ENCODE data around the gene HLA-DPB1.

Gene HLA-DPB1

DNA sequence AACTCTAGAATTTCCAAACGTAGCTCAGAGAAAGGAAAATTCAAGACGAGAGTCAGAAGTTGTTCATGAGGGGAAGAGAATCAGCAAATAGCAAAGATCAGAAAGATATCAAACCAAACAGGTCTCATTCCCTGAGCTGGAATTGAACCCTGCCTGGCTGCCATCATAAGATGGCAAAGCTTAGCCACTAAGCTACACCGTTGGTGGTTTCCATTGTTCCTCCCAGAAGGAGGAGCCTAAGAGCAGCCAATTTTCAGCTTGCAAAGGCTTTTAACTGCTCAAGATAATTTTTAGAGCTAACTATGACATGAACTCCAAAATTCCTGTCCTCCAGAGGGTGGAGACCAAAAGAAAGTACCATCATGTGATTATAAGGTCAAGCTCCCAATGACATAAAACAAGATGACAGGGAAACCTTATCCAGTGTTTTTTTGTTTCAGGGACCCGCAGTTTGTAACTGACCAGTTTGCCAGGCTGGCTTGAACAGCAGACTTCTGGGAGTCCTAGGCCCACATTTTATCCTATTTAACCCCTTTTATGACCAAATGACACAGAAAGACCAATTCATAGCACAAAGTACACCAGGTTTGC, 60.6 kb downstream of the HLA-DPB1 start:
- DNase-seq (ENCODE audit: low spot score): no peak
